Measurements from ENCODE around the gene NAA40. TPM values are rescaled to one million over a fixed set of nuclear protein-coding genes. Genes with fewer than 3 reads are reported as not detected.

The NAA40 gene
- total RNA-seq, 1 experiment from 2014 or later, result 43.7 TPM

DNA sequence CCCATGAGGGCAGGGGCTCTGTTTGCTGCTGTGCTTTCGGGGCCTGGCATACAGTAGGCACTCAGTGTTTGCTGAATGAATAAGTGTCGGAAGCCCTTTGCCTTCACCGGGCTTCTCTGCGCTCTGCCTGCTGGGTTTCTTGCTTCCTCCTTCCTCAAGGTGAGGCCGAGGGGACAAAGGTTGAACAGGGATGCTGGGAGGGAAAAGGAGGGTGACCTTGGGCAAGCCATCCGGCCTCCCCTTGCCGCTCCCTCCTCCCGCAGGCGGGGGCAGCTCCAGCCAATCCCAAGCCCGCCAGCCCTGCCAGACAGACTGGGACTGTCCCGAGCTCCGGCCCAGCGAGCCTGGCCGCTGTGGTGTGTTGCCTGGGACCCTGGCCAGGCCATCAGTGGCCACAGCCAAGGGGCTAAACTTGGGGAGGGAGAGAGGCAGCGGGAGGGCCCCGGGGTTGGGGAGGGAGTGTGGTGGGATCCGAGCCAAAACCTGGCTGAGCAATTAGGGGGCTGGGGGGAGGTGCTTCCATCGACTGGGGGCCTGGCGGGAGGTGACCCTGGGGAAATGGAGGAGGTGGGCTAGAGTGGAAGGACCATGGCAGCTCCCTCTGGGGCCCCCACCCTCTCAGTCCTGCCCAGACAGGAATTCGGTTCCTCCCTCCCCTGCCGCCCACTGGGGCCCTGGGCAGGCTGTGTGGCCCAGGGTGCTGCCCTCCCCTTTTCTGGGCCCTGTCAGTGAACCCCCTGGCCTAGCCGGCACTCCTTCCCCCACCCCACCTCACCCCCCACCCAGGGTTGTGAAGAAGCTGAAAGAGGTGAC lies 18.5 kb upstream of the NAA40 start:
- H3K27ac Mint-ChIP-seq (ENCODE audit: unreplicated experiment), result no peak overlapping the region
- intact Hi-C loops (cut with micrococcal nuclease; ENCODE audit: unreplicated experiment), result no loop called here
- TF ChIP-seq, protein P1, sequence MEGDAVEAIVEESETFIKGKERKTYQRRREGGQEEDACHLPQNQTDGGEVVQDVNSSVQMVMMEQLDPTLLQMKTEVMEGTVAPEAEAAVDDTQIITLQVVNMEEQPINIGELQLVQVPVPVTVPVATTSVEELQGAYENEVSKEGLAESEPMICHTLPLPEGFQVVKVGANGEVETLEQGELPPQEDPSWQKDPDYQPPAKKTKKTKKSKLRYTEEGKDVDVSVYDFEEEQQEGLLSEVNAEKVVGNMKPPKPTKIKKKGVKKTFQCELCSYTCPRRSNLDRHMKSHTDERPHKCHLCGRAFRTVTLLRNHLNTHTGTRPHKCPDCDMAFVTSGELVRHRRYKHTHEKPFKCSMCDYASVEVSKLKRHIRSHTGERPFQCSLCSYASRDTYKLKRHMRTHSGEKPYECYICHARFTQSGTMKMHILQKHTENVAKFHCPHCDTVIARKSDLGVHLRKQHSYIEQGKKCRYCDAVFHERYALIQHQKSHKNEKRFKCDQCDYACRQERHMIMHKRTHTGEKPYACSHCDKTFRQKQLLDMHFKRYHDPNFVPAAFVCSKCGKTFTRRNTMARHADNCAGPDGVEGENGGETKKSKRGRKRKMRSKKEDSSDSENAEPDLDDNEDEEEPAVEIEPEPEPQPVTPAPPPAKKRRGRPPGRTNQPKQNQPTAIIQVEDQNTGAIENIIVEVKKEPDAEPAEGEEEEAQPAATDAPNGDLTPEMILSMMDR (IDR thresholded peaks at IDR 0.05; ENCODE audit: insufficient read depth in 1 of 2, low read depth in 1 of 2, low read length in 1 of 2, severe bottlenecking in 1 of 2, unreplicated experiment in 1 of 2), result no peak
- H3K4me1 Mint-ChIP-seq (ENCODE audit: low read depth, unreplicated experiment), result no peaks in the 10 kb centered on the region
- no peak overlapping the region for H3K4me3 Mint-ChIP-seq (ENCODE audit: unreplicated experiment)
- peaks cover 13% of the 10 kb centered on the region for H3K36me3 Mint-ChIP-seq (ENCODE audit: insufficient read depth, unreplicated experiment)
- H3K27me3 Mint-ChIP-seq (ENCODE audit: insufficient read depth, unreplicated experiment), result no peaks in the 10 kb centered on the region
- Histone ChIP-seq H3K4me3 (ENCODE audit: low read depth, low read length) (no peak overlapping the region), H3K27me3 (replicated peaks; ENCODE audit: control insufficient read depth, insufficient read depth, low read length) (no peaks in the 10 kb centered on the region), H3K9me3 (peaks cover 9% of the 10 kb centered on the region; the same call in 1 of the 2 replicates), H3K4me1 (0 out of 2 replicates have a peak, but pooled peaks cover 12% of the 10 kb centered on the region), H3K36me3 (ENCODE audit: control insufficient read depth, insufficient read depth, low read length) (no peaks in the 10 kb centered on the region)
- CTCF ChIA-PET, result no interaction called here
- POLR2A ChIA-PET, result no interaction called here
- no peak for DNase-seq
- no peaks in the 10 kb centered on the region for H3K9me3 Mint-ChIP-seq (ENCODE audit: unreplicated experiment)
- BruUV-seq (replicated peaks), result no TSS peak

DNA sequence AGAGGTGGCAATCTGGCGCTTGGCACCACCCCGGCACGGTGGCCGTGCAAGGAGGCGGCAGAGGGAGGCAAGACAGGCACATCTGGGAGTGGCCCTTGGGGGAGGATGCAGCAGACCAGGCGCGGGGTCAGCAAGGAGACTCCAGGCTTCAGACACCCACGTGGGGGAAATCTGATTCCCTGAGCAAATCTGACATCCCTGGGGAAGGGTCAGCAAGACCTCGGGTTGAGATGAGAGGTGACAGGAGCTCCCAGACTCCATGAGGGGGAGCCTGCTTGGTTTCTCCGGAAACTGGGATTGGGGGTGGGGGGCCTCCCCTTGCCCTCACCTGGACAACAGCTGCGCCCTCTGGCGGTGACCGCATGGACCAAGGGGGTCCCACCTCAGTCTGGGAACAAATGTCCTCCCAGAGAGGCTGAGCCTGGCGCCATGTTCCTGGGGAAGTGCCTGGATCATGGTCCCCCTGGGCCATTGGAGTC lies 17.8 kb upstream of the NAA40 start:
- no peak overlapping the region for H3K4me3 Mint-ChIP-seq (ENCODE audit: unreplicated experiment)
- Histone ChIP-seq H3K9me3 (peaks cover 9% of the 10 kb centered on the region; the same call in 1 of the 2 replicates), H3K4me3 (ENCODE audit: low read depth, low read length) (no peak overlapping the region), H3K4me1 (0 out of 2 replicates have a peak, but pooled peaks cover 9% of the 10 kb centered on the region), H3K36me3 (ENCODE audit: control insufficient read depth, insufficient read depth, low read length) (no peaks in the 10 kb centered on the region), H3K27me3 (replicated peaks; ENCODE audit: control insufficient read depth, insufficient read depth, low read length) (no peaks in the 10 kb centered on the region)
- no peaks in the 10 kb centered on the region for H3K9me3 Mint-ChIP-seq (ENCODE audit: unreplicated experiment)
- TF ChIP-seq, protein P1 (IDR thresholded peaks at IDR 0.05; ENCODE audit: insufficient read depth in 1 of 2, low read depth in 1 of 2, low read length in 1 of 2, severe bottlenecking in 1 of 2, unreplicated experiment in 1 of 2), result peak in 1 of 2 experiments; percentile 6
- BruUV-seq (replicated peaks), result no TSS peak
- intact Hi-C loops (cut with micrococcal nuclease; ENCODE audit: unreplicated experiment), result no loop called here
- no peaks in the 10 kb centered on the region for H3K27me3 Mint-ChIP-seq (ENCODE audit: insufficient read depth, unreplicated experiment)
- DNase-seq, result no peak
- peaks cover 13% of the 10 kb centered on the region for H3K36me3 Mint-ChIP-seq (ENCODE audit: insufficient read depth, unreplicated experiment)
- ChIA-PET POLR2A (interaction anchor here (0.5 kb wide), 1 partner anchor 18 kb away, joined by 4 read pairs; the partner anchor contains the start of gene NAA40), CTCF (no interaction called here)
- H3K27ac Mint-ChIP-seq (ENCODE audit: unreplicated experiment), result no peak overlapping the region
- H3K4me1 Mint-ChIP-seq (ENCODE audit: low read depth, unreplicated experiment), result no peaks in the 10 kb centered on the region

DNA sequence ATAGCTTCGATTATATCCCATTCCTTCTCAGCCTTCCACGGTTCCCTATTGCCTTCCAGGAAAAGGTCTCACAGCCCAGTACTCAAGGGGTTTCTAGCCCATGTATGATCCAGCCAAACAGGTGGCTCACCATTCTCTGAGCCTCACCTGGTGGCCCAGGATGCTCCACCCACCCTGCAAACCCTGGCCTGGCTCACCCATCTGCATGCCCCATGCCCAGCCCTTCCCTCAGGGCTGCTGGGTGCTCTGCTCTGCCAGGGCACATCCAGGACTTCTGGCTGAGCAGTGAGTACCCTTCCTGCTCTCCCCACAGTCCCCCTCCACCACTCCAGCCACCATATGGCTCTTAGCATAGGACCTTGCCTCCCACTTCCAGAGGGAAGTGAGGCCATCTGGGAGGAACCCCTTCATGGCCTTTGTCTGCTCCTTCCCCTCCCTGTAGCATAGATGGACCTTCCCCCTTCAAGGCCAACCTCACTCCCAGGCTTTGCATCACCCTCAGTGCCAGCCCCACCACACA lies 16.1 kb upstream of the NAA40 start:
- H3K36me3 ChIP-seq (ENCODE audit: control insufficient read depth, insufficient read depth, low read length), result no peaks in the 10 kb centered on the region
- no TSS peak for BruUV-seq (replicated peaks)
- Mint-ChIP-seq H3K36me3 (ENCODE audit: insufficient read depth, unreplicated experiment) (no peaks in the 10 kb centered on the region), H3K9me3 (ENCODE audit: unreplicated experiment) (no peaks in the 10 kb centered on the region), H3K27me3 (ENCODE audit: insufficient read depth, unreplicated experiment) (no peaks in the 10 kb centered on the region), H3K27ac (ENCODE audit: unreplicated experiment) (no peak overlapping the region), H3K4me3 (ENCODE audit: unreplicated experiment) (no peak overlapping the region), H3K4me1 (ENCODE audit: low read depth, unreplicated experiment) (no peaks in the 10 kb centered on the region)
- ChIA-PET CTCF (no interaction called here), POLR2A (no interaction called here)
- peaks cover 9% of the 10 kb centered on the region; the same call in 1 of the 2 replicates for H3K9me3 ChIP-seq
- TF ChIP-seq, protein P1 (IDR thresholded peaks at IDR 0.05; ENCODE audit: insufficient read depth in 1 of 2, low read depth in 1 of 2, low read length in 1 of 2, severe bottlenecking in 1 of 2, unreplicated experiment in 1 of 2), result no peak
- no peaks in the 10 kb centered on the region for H3K27me3 ChIP-seq (replicated peaks; ENCODE audit: control insufficient read depth, insufficient read depth, low read length)
- intact Hi-C loops (cut with micrococcal nuclease; ENCODE audit: unreplicated experiment), result no loop called here
- no peak for DNase-seq
- no peak overlapping the region for H3K4me3 ChIP-seq (ENCODE audit: low read depth, low read length)
- 0 out of 2 replicates have a peak, but pooled peaks cover 3% of the 10 kb centered on the region for H3K4me1 ChIP-seq
